ENCODE measurements around the gene PTEN.

DNA sequence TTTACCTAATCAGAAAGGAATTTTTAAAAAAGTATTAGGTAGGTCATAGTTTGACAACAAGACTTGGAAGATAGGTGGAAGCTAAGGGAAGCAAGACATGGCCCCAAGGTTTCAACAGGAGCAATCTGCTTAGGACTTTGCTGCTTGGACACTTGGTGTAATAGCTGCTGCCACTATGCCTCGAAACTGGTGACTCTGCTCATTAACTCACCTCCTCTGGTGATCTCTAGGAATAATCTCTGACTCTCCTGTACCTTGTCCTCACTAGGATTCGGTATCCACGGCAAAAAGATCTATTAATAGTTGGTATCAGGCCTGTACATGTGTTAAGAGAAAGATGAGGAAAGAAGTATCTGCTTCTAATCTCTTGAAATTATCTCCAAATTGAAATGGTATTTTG, 53.1 kb downstream of the PTEN start:
- TF ChIP-seq, protein P1, sequence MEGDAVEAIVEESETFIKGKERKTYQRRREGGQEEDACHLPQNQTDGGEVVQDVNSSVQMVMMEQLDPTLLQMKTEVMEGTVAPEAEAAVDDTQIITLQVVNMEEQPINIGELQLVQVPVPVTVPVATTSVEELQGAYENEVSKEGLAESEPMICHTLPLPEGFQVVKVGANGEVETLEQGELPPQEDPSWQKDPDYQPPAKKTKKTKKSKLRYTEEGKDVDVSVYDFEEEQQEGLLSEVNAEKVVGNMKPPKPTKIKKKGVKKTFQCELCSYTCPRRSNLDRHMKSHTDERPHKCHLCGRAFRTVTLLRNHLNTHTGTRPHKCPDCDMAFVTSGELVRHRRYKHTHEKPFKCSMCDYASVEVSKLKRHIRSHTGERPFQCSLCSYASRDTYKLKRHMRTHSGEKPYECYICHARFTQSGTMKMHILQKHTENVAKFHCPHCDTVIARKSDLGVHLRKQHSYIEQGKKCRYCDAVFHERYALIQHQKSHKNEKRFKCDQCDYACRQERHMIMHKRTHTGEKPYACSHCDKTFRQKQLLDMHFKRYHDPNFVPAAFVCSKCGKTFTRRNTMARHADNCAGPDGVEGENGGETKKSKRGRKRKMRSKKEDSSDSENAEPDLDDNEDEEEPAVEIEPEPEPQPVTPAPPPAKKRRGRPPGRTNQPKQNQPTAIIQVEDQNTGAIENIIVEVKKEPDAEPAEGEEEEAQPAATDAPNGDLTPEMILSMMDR (IDR thresholded peaks at IDR 0.05; ENCODE audit: borderline replicate concordance, extremely low read depth, low read length, poor library complexity, severe bottlenecking) = no peak
- TF ChIP-seq EZH2 (IDR thresholded peaks at IDR 0.05; ENCODE audit: borderline replicate concordance, low read depth, low read length, severe bottlenecking) = no peak
